ENCODE data around the gene AKR7A2. TPM values are rescaled to one million over a fixed set of nuclear protein-coding genes. Genes with fewer than 3 reads are reported as not detected.

The AKR7A2 gene
- 112 and 125 TPM in 2 replicates for total RNA-seq (2014; rRNA removed; shearing (Covaris generic); ENCODE audit: low replicate concordance)

GRCh38 chr1:19311931-19312781, at the start of gene AKR7A2, which contains the start of gene SLC66A1:
TSS of gene AKR7A2 (minus strand) at chr1:19312144. CDS start at chr1:19312124, 20 bp downstream.
TSS of gene SLC66A1 (plus strand) at chr1:19312326. CDS start at chr1:19317678, 5,352 bp downstream.
- peak; percentile 88 for DNase-seq (ENCODE audit: low read depth)
- in situ Hi-C loops (cut with HindIII; ENCODE audit: low pct_unique_long_range_greater_than_20kb, low sequenced_read_pairs), result no loop called here

- in situ Hi-C loops (cut with HindIII; ENCODE audit: low pct_unique_long_range_greater_than_20kb, low sequenced_read_pairs), result no loop called here
- DNase-seq (ENCODE audit: low read depth), result no peak
Observed at GRCh38 chr1:19360843-19361610, 49.1 kb upstream of the AKR7A2 start.

- in situ Hi-C loops (cut with HindIII; ENCODE audit: low pct_unique_long_range_greater_than_20kb, low sequenced_read_pairs), result no loop called here
- DNase-seq (ENCODE audit: low read depth), result no peak
Observed at GRCh38 chr1:19360432-19360831, 48.5 kb upstream of the AKR7A2 start.

- no peak for DNase-seq (ENCODE audit: low read depth)
- in situ Hi-C loops (cut with HindIII; ENCODE audit: low pct_unique_long_range_greater_than_20kb, low sequenced_read_pairs), result no loop called here
Observed at GRCh38 chr1:19360016-19360415, 48.1 kb upstream of the AKR7A2 start.

GRCh38 chr1:19359357-19359756, 47.4 kb upstream of the AKR7A2 start:
- in situ Hi-C loops (cut with HindIII; ENCODE audit: low pct_unique_long_range_greater_than_20kb, low sequenced_read_pairs), result no loop called here

GRCh38 chr1:19358710-19359109, 46.8 kb upstream of the AKR7A2 start:
- no peak for DNase-seq (ENCODE audit: low read depth)
- in situ Hi-C loops (cut with HindIII; ENCODE audit: low pct_unique_long_range_greater_than_20kb, low sequenced_read_pairs), result no loop called here

More at GRCh38 chr1:19359357-19359756, 47.4 kb upstream of the AKR7A2 start:
- DNase-seq (ENCODE audit: low read depth), result no peak

- in situ Hi-C loops (cut with HindIII; ENCODE audit: low pct_unique_long_range_greater_than_20kb, low sequenced_read_pairs), result no loop called here
- no peak for DNase-seq (ENCODE audit: low read depth)
Observed at GRCh38 chr1:19357299-19357986, 45.5 kb upstream of the AKR7A2 start.

- in situ Hi-C loops (cut with HindIII; ENCODE audit: low pct_unique_long_range_greater_than_20kb, low sequenced_read_pairs), result no loop called here
- DNase-seq (ENCODE audit: low read depth), result no peak
Observed at GRCh38 chr1:19356266-19356665, 44.3 kb upstream of the AKR7A2 start.

GRCh38 chr1:19354531-19354981, 42.6 kb upstream of the AKR7A2 start:
- no peak for DNase-seq (ENCODE audit: low read depth)
- in situ Hi-C loops (cut with HindIII; ENCODE audit: low pct_unique_long_range_greater_than_20kb, low sequenced_read_pairs), result no loop called here

GRCh38 chr1:19353596-19353995, 41.7 kb upstream of the AKR7A2 start:
- in situ Hi-C loops (cut with HindIII; ENCODE audit: low pct_unique_long_range_greater_than_20kb, low sequenced_read_pairs), result no loop called here
- DNase-seq (ENCODE audit: low read depth), result no peak

- in situ Hi-C loops (cut with HindIII; ENCODE audit: low pct_unique_long_range_greater_than_20kb, low sequenced_read_pairs), result no loop called here
- DNase-seq (ENCODE audit: low read depth), result no peak
Observed at GRCh38 chr1:19352839-19353238, 40.9 kb upstream of the AKR7A2 start.

GRCh38 chr1:19351873-19352272, 39.9 kb upstream of the AKR7A2 start:
- in situ Hi-C loops (cut with HindIII; ENCODE audit: low pct_unique_long_range_greater_than_20kb, low sequenced_read_pairs), result no loop called here
- DNase-seq (ENCODE audit: low read depth), result no peak

- in situ Hi-C loops (cut with HindIII; ENCODE audit: low pct_unique_long_range_greater_than_20kb, low sequenced_read_pairs), result no loop called here
- no peak for DNase-seq (ENCODE audit: low read depth)
Observed at GRCh38 chr1:19350566-19350965, 38.6 kb upstream of the AKR7A2 start.

GRCh38 chr1:19349999-19350398, 38.1 kb upstream of the AKR7A2 start:
- in situ Hi-C loops (cut with HindIII; ENCODE audit: low pct_unique_long_range_greater_than_20kb, low sequenced_read_pairs), result no loop called here
- no peak for DNase-seq (ENCODE audit: low read depth)

GRCh38 chr1:19348441-19349198, 36.7 kb upstream of the AKR7A2 start:
- DNase-seq (ENCODE audit: low read depth), result no peak
- in situ Hi-C loops (cut with HindIII; ENCODE audit: low pct_unique_long_range_greater_than_20kb, low sequenced_read_pairs), result no loop called here

GRCh38 chr1:19347533-19348172, 35.7 kb upstream of the AKR7A2 start:
- no peak for DNase-seq (ENCODE audit: low read depth)
- in situ Hi-C loops (cut with HindIII; ENCODE audit: low pct_unique_long_range_greater_than_20kb, low sequenced_read_pairs), result no loop called here

- no peak for DNase-seq (ENCODE audit: low read depth)
- in situ Hi-C loops (cut with HindIII; ENCODE audit: low pct_unique_long_range_greater_than_20kb, low sequenced_read_pairs), result no loop called here
Observed at GRCh38 chr1:19346026-19346425, 34.1 kb upstream of the AKR7A2 start.

All from Caki2 (cell line).